Endothelial cell of umbilical vein (primary cell): ENCODE data around the gene TOMM5. TPM values are rescaled to one million over a fixed set of nuclear protein-coding genes. Genes with fewer than 3 reads are reported as not detected.

Experiments
- BruUV-seq: library from RNA; stranded (reverse); fragments of 400-500 nt; replicated peaks from 2 replicates; lab custom pipeline; 2021; lab: Mats Ljungman, UMichigan
- CTCF ChIA-PET: fragments of 300-600, 350-600 bp; sonication (Branson Sonifier 250); formaldehyde crosslinking; loops from one replicate; lab custom pipeline; 2021; ENCODE audit warnings: antibody characterized with exemption, inconsistent platforms; lab: Charles Lee
- POLR2A ChIA-PET: fragments of 300-600, 350-600 bp; sonication (Branson Sonifier 250); formaldehyde crosslinking; loops from one replicate; lab custom pipeline; 2021; ENCODE audit warnings: antibody characterized with exemption, inconsistent platforms; lab: Charles Lee
- DNase-seq: peaks from one replicate; pipeline ENCODE4 v3.0.0-alpha.2; 2011; ENCODE audit warnings: low read depth, low spot score
- FAIRE-seq: peaks from 2 replicates; lab custom pipeline; 2011; peaks lifted over from hg19 to GRCh38; lab: Jason Lieb, UNC
- H2AFZ ChIP-seq: 2 replicates; pipeline ENCODE4 v1.6.0; 2012; ENCODE audit warnings: low read depth, low read length, control low read depth, inconsistent platforms
- H3K27ac ChIP-seq: 2 replicates; pipeline ENCODE4 v1.5.1; 2011; ENCODE audit warnings: low read depth, mild to moderate bottlenecking, control low read depth, low read length, moderate library complexity; ENCODE audit not compliant: insufficient read depth
- H3K27me3 ChIP-seq, 2 experiments: 2 replicates each; pipeline versions ENCODE4 v1.6.0 to v1.6.1; 2011; ENCODE audit warnings: low read length in 2 of 2, mixed read lengths in 1 of 2; ENCODE audit not compliant: control insufficient read depth in 2 of 2, insufficient read depth in 2 of 2
- H3K36me3 ChIP-seq, 2 experiments: 2 replicates in 1 of 2; 3 replicates in 1 of 2; pipeline ENCODE4 v1.5.1; 2011; ENCODE audit warnings: low read length in 2 of 2, mild to moderate bottlenecking in 1 of 2, moderate library complexity in 1 of 2; ENCODE audit not compliant: control insufficient read depth in 2 of 2, insufficient read depth in 2 of 2; ENCODE audit errors: extremely low read depth in 1 of 2
- H3K4me1 ChIP-seq: 3 replicates; pipeline ENCODE4 v1.5.1; 2011; ENCODE audit warnings: mild to moderate bottlenecking, low read length; ENCODE audit not compliant: control insufficient read depth, insufficient read depth; ENCODE audit errors: extremely low read depth
- H3K4me2 ChIP-seq: 2 replicates; pipeline ENCODE4 v1.6.1; 2011; ENCODE audit warnings: low read length, control low read depth, mixed read lengths; ENCODE audit not compliant: insufficient read depth
- H3K4me3 ChIP-seq, 3 experiments: fragments of 200-600 bp in 1 of 3; sonication (generic), shearing (Covaris generic) in 1 of 3; replicated peaks in 1 of 3; 2 replicates each; pipeline ENCODE4 v1.5.1; 2011 to 2016; ENCODE audit warnings: control low read depth in 3 of 3, low read length in 3 of 3, mild to moderate bottlenecking in 2 of 3, inconsistent platforms in 1 of 3, low read depth in 1 of 3, moderate library complexity in 1 of 3; ENCODE audit not compliant: insufficient read depth in 1 of 3
- H3K79me2 ChIP-seq: 2 replicates; pipeline ENCODE4 v1.6.0; 2012; ENCODE audit warnings: low read length, inconsistent platforms; ENCODE audit not compliant: control insufficient read depth, insufficient read depth
- H3K9ac ChIP-seq: replicated peaks from 2 replicates; pipeline ENCODE3; 2011; ENCODE audit warnings: low read length, control low read depth; ENCODE audit not compliant: insufficient read depth; ENCODE audit errors: extremely low read depth
- H3K9me1 ChIP-seq: replicated peaks from 3 replicates; pipeline ENCODE4 v1.6.0; 2011; ENCODE audit warnings: mild to moderate bottlenecking, low read length; ENCODE audit not compliant: control insufficient read depth, insufficient read depth; ENCODE audit errors: extremely low read depth
- H3K9me3 ChIP-seq: replicated peaks from 2 replicates; pipeline ENCODE4 v1.5.1; 2012; ENCODE audit warnings: low read length, inconsistent platforms; ENCODE audit not compliant: control insufficient read depth, insufficient read depth
- H4K20me1 ChIP-seq: replicated peaks from 2 replicates; pipeline ENCODE3; 2011; ENCODE audit warnings: mild to moderate bottlenecking, low read length; ENCODE audit not compliant: control insufficient read depth, insufficient read depth; ENCODE audit errors: extremely low read depth
- CTCF ChIP-seq, 2 donors: IDR thresholded peaks; 1 replicate in 1 of 2; 2 replicates in 1 of 2; pipeline ENCODE4 v1.5.1; 2011; ENCODE audit warnings: low read length in 2 of 2, mild to moderate bottlenecking in 2 of 2, moderate library complexity in 2 of 2, control low read depth in 1 of 2, inconsistent platforms in 1 of 2, low read depth in 1 of 2; ENCODE audit not compliant: insufficient read depth in 1 of 2; ENCODE audit errors: extremely low read depth in 1 of 2
- EZH2 ChIP-seq: IDR thresholded peaks from 2 replicates; pipeline ENCODE4 v1.6.1; 2012; ENCODE audit warnings: borderline replicate concordance, low read depth, mild to moderate bottlenecking, moderate library complexity, low read length, inconsistent platforms; ENCODE audit not compliant: severe bottlenecking
- FOS ChIP-seq: IDR thresholded peaks from 2 replicates; pipeline ENCODE4 v1.6.1; 2011; ENCODE audit warnings: mild to moderate bottlenecking, low read length, moderate library complexity, borderline replicate concordance; ENCODE audit not compliant: insufficient read depth
- GATA2 ChIP-seq: IDR thresholded peaks from 2 replicates; pipeline ENCODE4 v1.7.0; 2011; ENCODE audit warnings: low read depth, mild to moderate bottlenecking, moderate library complexity, mixed read lengths, low read length; ENCODE audit not compliant: insufficient read length, insufficient read depth
- JUN ChIP-seq: IDR thresholded peaks from 2 replicates; pipeline ENCODE4 v1.6.1; 2011; ENCODE audit warnings: borderline replicate concordance, low read depth; ENCODE audit not compliant: insufficient read length, insufficient read depth
- MAX ChIP-seq: IDR thresholded peaks from 2 replicates; pipeline ENCODE4 v1.6.1; 2011; ENCODE audit not compliant: insufficient read depth, insufficient read length
- MYC ChIP-seq: IDR thresholded peaks from one replicate; pipeline ENCODE4 v1.6.1; 2011; ENCODE audit warnings: mild to moderate bottlenecking, low read depth, low read length
- POLR2A ChIP-seq: IDR thresholded peaks from 2 replicates; pipeline ENCODE4 v1.6.1; 2012; ENCODE audit warnings: low read depth, mild to moderate bottlenecking, control low read depth, low read length
- POLR2AphosphoS5 ChIP-seq: IDR thresholded peaks from 2 replicates; pipeline ENCODE4 v1.6.1; 2012; ENCODE audit warnings: low read depth, mild to moderate bottlenecking, control low read depth, low read length, moderate library complexity; ENCODE audit not compliant: insufficient read depth
- dilution Hi-C: fragments of 300-500 bp; cut with MboI; formaldehyde crosslinking; loops from one replicate; pipeline ENCODE4 v1.15.0; 2019; ENCODE audit warnings: low sequenced_read_pairs; ENCODE audit not compliant: extremely low pct_ligation_motif_present
- intact Hi-C: fragments of 100-400 bp; cut with micrococcal nuclease; formaldehyde crosslinking; loops from one replicate; pipeline ENCODE4 v1.10.0; 2022
- polyA plus RNA-seq, 4 experiments: library from polyadenylated mRNA; depleted of rRNA in 3 of 4; stranded (reverse) in 3 of 4; unstranded in 1 of 4; fragments of >200 nt; gene quantifications; 2 replicates each; pipeline versions ENCODE4 v1.2.1 to v1.2.3, GENCODE V29; 2011 to 2012; ENCODE audit warnings: missing spikeins in 1 of 4
- total RNA-seq: library from RNA; stranded (reverse); gene quantifications from 2 replicates; pipeline ENCODE4 v1.2.3, GENCODE V29; 2021

TOMM5 gene
- total and polyA plus RNA-seq, 2 donors (not counting 3 experiments of a cell fraction or from before 2014, with no cell fraction given), result 122 to 147 TPM

DNA sequence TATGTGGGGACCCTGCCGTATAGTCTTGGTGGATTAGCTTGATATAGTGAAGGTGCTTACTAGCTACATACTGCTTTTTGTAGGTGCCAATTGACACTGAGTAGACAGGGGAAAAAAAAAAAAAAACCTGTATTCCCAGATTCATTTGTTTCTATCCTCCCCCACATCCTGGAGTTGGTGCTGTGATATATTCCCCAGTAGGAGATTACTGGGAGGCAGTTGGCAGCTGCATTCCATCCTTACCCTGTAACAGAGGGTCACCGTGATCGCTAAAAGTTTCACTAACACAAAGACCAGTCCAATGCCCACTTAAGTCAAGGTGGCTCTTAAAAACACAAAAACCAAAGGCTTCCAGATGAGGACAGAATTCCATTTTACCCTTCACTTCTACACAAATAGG lies 27.4 kb upstream of the TOMM5 start:
- CTCF ChIA-PET, result no interaction called here
- Histone ChIP-seq H3K9me3 (no peaks in the 10 kb centered on the region), H3K27ac (no peak overlapping the region), H4K20me1 (no peaks in the 10 kb centered on the region), H3K9me1 (no peaks in the 10 kb centered on the region), H2AFZ (no peak overlapping the region), H3K4me1 (no peaks in the 10 kb centered on the region), H3K4me3 (no peak overlapping the region), H3K27me3 (peaks cover 5 to 11% of the 10 kb centered on the region in 2 experiments), H3K9ac (no peak overlapping the region), H3K36me3 (no peaks in the 10 kb centered on the region), H3K79me2 (no peaks in the 10 kb centered on the region), H3K4me2 (no peak overlapping the region)
- intact Hi-C loops, result no loop called here
- DNase-seq (no peak), FAIRE-seq (no peak)
- POLR2A ChIA-PET, result no interaction called here
- BruUV-seq, result no TSS peak
- TF ChIP-seq POLR2AphosphoS5, result no peak
- TF ChIP-seq CTCF (IDR thresholded peaks at IDR 0.05; ENCODE audit: extremely low read depth in 1 of 2, insufficient read depth in 1 of 2, low read depth in 1 of 2, low read length in 2 of 2), result no peak
- dilution Hi-C loops, result no loop called here

- H4K20me1 ChIP-seq, result no peaks in the 10 kb centered on the region
- H3K27ac ChIP-seq, result no peak overlapping the region
- dilution Hi-C loops (no loop called here), intact Hi-C loops (no loop called here)
- ChIA-PET CTCF (no interaction called here), POLR2A (no interaction called here)
- no peaks in the 10 kb centered on the region for H3K9me3 ChIP-seq
- no peak for FAIRE-seq
- H3K9ac ChIP-seq, result no peak overlapping the region
- TF ChIP-seq POLR2A (no peak), JUN (no peak), POLR2AphosphoS5 (no peak), CTCF (IDR thresholded peaks at IDR 0.05; ENCODE audit: extremely low read depth in 1 of 2, insufficient read depth in 1 of 2, low read depth in 1 of 2, low read length in 2 of 2) (no peak), MAX (no peak), GATA2 (no peak), MYC (no peak), FOS (no peak), EZH2 (no peak)
- no peak overlapping the region for H3K4me2 ChIP-seq
- no peaks in the 10 kb centered on the region for H3K79me2 ChIP-seq
- no peaks in the 10 kb centered on the region for H3K36me3 ChIP-seq
- no peaks in the 10 kb centered on the region for H3K9me1 ChIP-seq
- no peaks in the 10 kb centered on the region for H3K4me1 ChIP-seq
- peaks cover 4 to 9% of the 10 kb centered on the region in 2 experiments for H3K27me3 ChIP-seq
- no TSS peak for BruUV-seq
- H2AFZ ChIP-seq, result no peak overlapping the region
- no peak for DNase-seq
- no peak overlapping the region for H3K4me3 ChIP-seq
Measured at GRCh38 chr9:37618817-37619216, 26.4 kb upstream of the TOMM5 start.
